BJ (cell line): ENCODE results near the gene PLA2G4C. TPM values are rescaled to one million over a fixed set of nuclear protein-coding genes. Genes with fewer than 3 reads are reported as not detected.

Experiments used
- CTCF ChIA-PET: fragments of 350-600 bp; formaldehyde crosslinking; extraction: SDS; loops from one replicate; lab custom pipeline; 2021; ENCODE audit warnings: antibody characterized with exemption, inconsistent platforms; lab: Yijun Ruan, JAX
- POLR2A ChIA-PET: fragments of 300-600 bp; sonication (Branson Sonifier 250); formaldehyde crosslinking; extraction: SDS; loops from one replicate; lab custom pipeline; 2021; ENCODE audit warnings: antibody characterized with exemption; lab: Charles Lee
- DNase-seq: peaks from one replicate; pipeline ENCODE4 v3.0.0-alpha.2; 2011; ENCODE audit warnings: low read depth
- H3K27me3 ChIP-seq: 2 replicates; pipeline ENCODE4 v1.6.0; 2011; ENCODE audit warnings: low read length; ENCODE audit not compliant: control insufficient read depth, insufficient read depth
- H3K36me3 ChIP-seq: 2 replicates; pipeline ENCODE4 v1.5.1; 2011; ENCODE audit warnings: low read length; ENCODE audit not compliant: control insufficient read depth, insufficient read depth
- H3K4me3 ChIP-seq: 2 replicates; pipeline ENCODE4 v1.5.1; 2011; ENCODE audit warnings: low read depth, mild to moderate bottlenecking, control low read depth, low read length
- CTCF ChIP-seq: IDR thresholded peaks from 2 replicates; pipeline ENCODE4 v1.5.1; 2011; ENCODE audit warnings: low read depth, mild to moderate bottlenecking, control low read depth, inconsistent platforms, low read length, moderate library complexity; ENCODE audit not compliant: insufficient read depth
- polyA plus RNA-seq: library from polyadenylated mRNA; depleted of rRNA; stranded (reverse); fragments of >200 nt; gene quantifications from 2 replicates; pipeline ENCODE4 v1.2.3, GENCODE V29; 2011

PLA2G4C gene
- polyA plus RNA-seq, 1 experiment = 11.3 TPM

GRCh38 chr19:48041877-48042580, 68.6 kb downstream of the PLA2G4C start:
- ChIA-PET CTCF (interaction anchor here (1.2 kb wide), 1 partner anchor 19 kb away, joined by 3 read pairs; no protein-coding TSS in a partner anchor), POLR2A (no interaction called here)
- Histone ChIP-seq H3K4me3 (no peak overlapping the region), H3K27me3 (no peaks in the 10 kb centered on the region), H3K36me3 (no peaks in the 10 kb centered on the region)
- DNase-seq = no peak
- TF ChIP-seq CTCF = no peak

GRCh38 chr19:48036765-48037164, 73.9 kb downstream of the PLA2G4C start:
- H3K36me3 ChIP-seq = no peaks in the 10 kb centered on the region
- no peak overlapping the region for H3K4me3 ChIP-seq
- CTCF ChIA-PET = no interaction called here
- POLR2A ChIA-PET = no interaction called here
- no peaks in the 10 kb centered on the region for H3K27me3 ChIP-seq
- no peak for DNase-seq
- TF ChIP-seq CTCF = no peak

DNA sequence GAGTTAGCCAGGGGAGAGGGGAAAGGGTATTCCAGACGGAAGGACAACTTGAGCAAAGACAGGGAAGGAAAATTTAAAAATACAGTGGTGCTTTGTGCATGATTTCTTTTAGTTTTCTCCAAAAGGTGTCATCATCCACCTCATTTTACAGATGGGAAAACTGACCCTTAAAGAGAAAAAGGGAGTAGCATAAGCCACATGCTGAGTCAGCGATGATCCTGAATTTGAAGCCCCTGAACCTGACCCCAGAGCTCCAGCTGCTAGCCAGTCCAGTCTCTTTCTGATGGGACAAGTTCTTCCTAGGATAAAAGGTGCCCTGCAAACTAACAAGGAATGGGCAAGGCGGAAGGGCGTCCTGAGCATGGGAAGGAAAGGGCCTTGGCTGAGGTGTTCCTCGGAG, 77.0 kb downstream of the PLA2G4C start:
- POLR2A ChIA-PET = no interaction called here

GRCh38 chr19:48030073-48030472, 80.5 kb downstream of the PLA2G4C start:
- no peak overlapping the region for H3K4me3 ChIP-seq
- peaks cover 2% of the 10 kb centered on the region for H3K27me3 ChIP-seq
- POLR2A ChIA-PET = no interaction called here
- DNase-seq = no peak
- no peaks in the 10 kb centered on the region for H3K36me3 ChIP-seq
- CTCF ChIA-PET = no interaction called here
- TF ChIP-seq CTCF = no peak

More for the DNA sequence above, 77.0 kb downstream of the PLA2G4C start:
- Histone ChIP-seq H3K4me3 (no peak overlapping the region), H3K36me3 (no peaks in the 10 kb centered on the region), H3K27me3 (peaks cover 2% of the 10 kb centered on the region)
- no peak for DNase-seq
- CTCF ChIA-PET = no interaction called here
- no peak for TF ChIP-seq CTCF

DNA sequence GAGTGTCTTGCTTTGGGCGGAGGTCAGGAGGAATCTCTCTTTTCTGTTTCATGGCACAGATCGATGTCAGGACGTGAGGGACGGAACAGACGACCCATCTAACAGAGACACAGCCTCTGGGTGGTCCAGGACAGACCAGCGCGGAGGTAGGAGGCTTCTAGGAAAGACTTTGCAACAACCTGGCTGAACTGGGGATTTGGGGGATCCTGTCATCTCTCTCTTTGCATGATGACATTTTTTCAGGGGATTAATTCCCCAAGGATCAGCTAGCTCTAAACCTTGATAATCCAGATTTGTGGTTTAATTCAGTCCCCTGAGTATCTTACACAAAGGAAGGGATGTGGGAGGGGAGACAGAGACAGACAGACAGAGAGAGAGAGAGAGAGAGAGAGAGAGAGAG, 81.2 kb downstream of the PLA2G4C start:
- Histone ChIP-seq H3K27me3 (peaks cover 2% of the 10 kb centered on the region), H3K4me3 (no peak overlapping the region), H3K36me3 (no peaks in the 10 kb centered on the region)
- POLR2A ChIA-PET = interaction anchor here (0.6 kb wide), 1 partner anchor 23 kb away, joined by 10 read pairs; no protein-coding TSS in a partner anchor
- CTCF ChIA-PET = no interaction called here
- no peak for DNase-seq
- no peak for TF ChIP-seq CTCF
